KMS-11 (cell line): Measurements from ENCODE around the gene RASD2.

ENCODE experiments used
- H2AFZ ChIP-seq: fragments of 200-600 bp; sonication (generic); 2 replicates; pipeline ENCODE4 v1.6.1; 2016; ENCODE audit warnings: antibody characterized with exemption, mixed run types, low read depth
- H3K27ac ChIP-seq: fragments of 200-600 bp; sonication (generic); 2 replicates; pipeline ENCODE4 v1.6.1; 2016; ENCODE audit warnings: mild to moderate bottlenecking, mixed run types
- H3K27me3 ChIP-seq: fragments of 200-600 bp; sonication (generic); 2 replicates; pipeline ENCODE4 v1.6.1; 2017; ENCODE audit warnings: mild to moderate bottlenecking, low read depth, mixed run types, moderate library complexity; ENCODE audit not compliant: insufficient read depth
- H3K36me3 ChIP-seq: fragments of 200-600 bp; sonication (generic); 2 replicates; pipeline ENCODE4 v1.6.1; 2017; ENCODE audit warnings: mild to moderate bottlenecking, mixed run types; ENCODE audit not compliant: insufficient read depth
- H3K4me1 ChIP-seq: fragments of 200-600 bp; sonication (generic); 2 replicates; pipeline ENCODE4 v1.6.1; 2016; ENCODE audit warnings: mild to moderate bottlenecking, low read depth, mixed run types; ENCODE audit not compliant: poor library complexity, severe bottlenecking
- H3K4me2 ChIP-seq: fragments of 200-600 bp; sonication (generic); 2 replicates; pipeline ENCODE4 v1.7.0; 2016; ENCODE audit warnings: mild to moderate bottlenecking, mixed run types
- H3K4me3 ChIP-seq: fragments of 200-600 bp; sonication (generic); IDR thresholded peaks from 2 replicates; pipeline ENCODE4 v1.6.1; 2017; ENCODE audit warnings: low read depth, low read length, mixed read lengths; ENCODE audit not compliant: insufficient read depth
- H3K79me2 ChIP-seq: fragments of 200-600 bp; sonication (generic); 2 replicates; pipeline ENCODE4 v1.6.1; 2016; ENCODE audit warnings: low read depth, mixed run types; ENCODE audit not compliant: insufficient read depth
- H3K9ac ChIP-seq: fragments of 200-600 bp; sonication (generic); 2 replicates; pipeline ENCODE4 v1.6.1; 2016; ENCODE audit warnings: mild to moderate bottlenecking, mixed run types
- H4K20me1 ChIP-seq: fragments of 200-600 bp; sonication (generic); 2 replicates; pipeline ENCODE4 v1.6.1; 2016; ENCODE audit warnings: mild to moderate bottlenecking, mixed run types; ENCODE audit not compliant: insufficient read depth
- TF ChIP-seq, protein P1 (sequence below): fragments of 200-600 bp; sonication (generic); conservative IDR thresholded peaks from 2 replicates; pipeline ENCODE4 v1.6.1; 2017; ENCODE audit warnings: low read depth, mild to moderate bottlenecking, antibody characterized with exemption, low read length, moderate library complexity, mixed read lengths

RASD2 gene

GRCh38 chr22:35553341-35553740, 12.7 kb downstream of the RASD2 start:
- Histone ChIP-seq H3K79me2 (no peaks in the 10 kb centered on the region), H3K4me1 (peaks cover 15% of the 10 kb centered on the region), H2AFZ (no peak overlapping the region), H3K27me3 (peaks cover 2% of the 10 kb centered on the region; the same call in 1 of the 2 replicates), H3K36me3 (no peaks in the 10 kb centered on the region), H3K4me2 (peak overlapping the region; percentile 60; the same call in 1 of the 2 replicates), H3K27ac (no peak overlapping the region), H4K20me1 (no peaks in the 10 kb centered on the region), H3K9ac (no peak overlapping the region), H3K4me3 (no peak overlapping the region)
- TF ChIP-seq, protein P1, sequence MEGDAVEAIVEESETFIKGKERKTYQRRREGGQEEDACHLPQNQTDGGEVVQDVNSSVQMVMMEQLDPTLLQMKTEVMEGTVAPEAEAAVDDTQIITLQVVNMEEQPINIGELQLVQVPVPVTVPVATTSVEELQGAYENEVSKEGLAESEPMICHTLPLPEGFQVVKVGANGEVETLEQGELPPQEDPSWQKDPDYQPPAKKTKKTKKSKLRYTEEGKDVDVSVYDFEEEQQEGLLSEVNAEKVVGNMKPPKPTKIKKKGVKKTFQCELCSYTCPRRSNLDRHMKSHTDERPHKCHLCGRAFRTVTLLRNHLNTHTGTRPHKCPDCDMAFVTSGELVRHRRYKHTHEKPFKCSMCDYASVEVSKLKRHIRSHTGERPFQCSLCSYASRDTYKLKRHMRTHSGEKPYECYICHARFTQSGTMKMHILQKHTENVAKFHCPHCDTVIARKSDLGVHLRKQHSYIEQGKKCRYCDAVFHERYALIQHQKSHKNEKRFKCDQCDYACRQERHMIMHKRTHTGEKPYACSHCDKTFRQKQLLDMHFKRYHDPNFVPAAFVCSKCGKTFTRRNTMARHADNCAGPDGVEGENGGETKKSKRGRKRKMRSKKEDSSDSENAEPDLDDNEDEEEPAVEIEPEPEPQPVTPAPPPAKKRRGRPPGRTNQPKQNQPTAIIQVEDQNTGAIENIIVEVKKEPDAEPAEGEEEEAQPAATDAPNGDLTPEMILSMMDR: no peak

DNA sequence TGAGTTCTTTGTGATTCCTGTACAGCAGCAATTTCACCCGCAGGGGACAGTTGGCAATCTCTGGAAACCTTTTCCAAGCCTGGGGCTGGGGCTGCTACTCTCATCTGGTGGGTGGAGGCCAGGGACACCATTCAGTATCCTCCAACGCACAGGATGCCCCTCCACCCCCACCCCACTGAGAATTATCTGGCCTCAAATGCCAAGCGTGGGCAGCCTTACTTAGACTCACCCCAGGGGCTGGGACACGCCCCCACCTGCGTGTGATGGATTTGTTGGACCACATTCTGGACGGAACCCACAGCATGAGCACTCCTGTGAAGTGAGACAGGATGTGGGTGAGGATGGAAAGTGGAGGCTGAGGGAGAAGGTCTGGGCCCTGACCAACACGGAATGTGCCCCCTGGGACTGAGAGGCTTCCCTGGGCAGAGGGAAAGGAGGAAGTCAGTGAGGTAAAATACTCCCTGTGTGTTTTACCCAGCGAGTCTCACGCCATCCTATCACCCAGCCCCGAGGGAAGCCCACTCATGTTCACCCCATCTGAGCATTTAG, 13.7 kb downstream of the RASD2 start:
- Histone ChIP-seq H3K4me3 (no peak overlapping the region), H3K4me1 (peaks cover 16% of the 10 kb centered on the region), H3K36me3 (no peaks in the 10 kb centered on the region), H4K20me1 (no peaks in the 10 kb centered on the region), H3K4me2 (no peak overlapping the region), H3K79me2 (no peaks in the 10 kb centered on the region), H3K9ac (no peak overlapping the region), H3K27me3 (peaks cover 2% of the 10 kb centered on the region; the same call in 1 of the 2 replicates), H2AFZ (no peak overlapping the region), H3K27ac (no peak overlapping the region)
- TF ChIP-seq, protein P1: no peak

- no peak overlapping the region for H3K9ac ChIP-seq
- H3K27ac ChIP-seq: no peak overlapping the region
- peaks cover 16% of the 10 kb centered on the region for H3K4me1 ChIP-seq
- H3K4me2 ChIP-seq: no peak overlapping the region
- H3K36me3 ChIP-seq: no peaks in the 10 kb centered on the region
- TF ChIP-seq, protein P1: no peak
- H3K79me2 ChIP-seq: no peaks in the 10 kb centered on the region
- H2AFZ ChIP-seq: no peak overlapping the region
- no peak overlapping the region for H3K4me3 ChIP-seq
- peaks cover 2% of the 10 kb centered on the region; the same call in 1 of the 2 replicates for H3K27me3 ChIP-seq
- H4K20me1 ChIP-seq: no peaks in the 10 kb centered on the region
These were observed 14.9 kb downstream of the RASD2 start for GRCh38 chr22:35555483-35555890.

GRCh38 chr22:35555946-35556547, 15.4 kb downstream of the RASD2 start:
- Histone ChIP-seq H2AFZ (no peak overlapping the region), H3K4me3 (no peak overlapping the region), H3K9ac (no peak overlapping the region), H3K4me1 (peaks cover 16% of the 10 kb centered on the region), H3K27ac (no peak overlapping the region), H3K79me2 (no peaks in the 10 kb centered on the region), H3K27me3 (peaks cover 2% of the 10 kb centered on the region; the same call in 1 of the 2 replicates), H3K36me3 (no peaks in the 10 kb centered on the region), H4K20me1 (no peaks in the 10 kb centered on the region), H3K4me2 (no peak overlapping the region)
- TF ChIP-seq, protein P1: no peak
